ENCODE results near the gene DLGAP1. TPM values are rescaled to one million over a fixed set of nuclear protein-coding genes. Genes with fewer than 3 reads are reported as not detected.

Gene DLGAP1
- total RNA-seq, 1 experiment from 2014 or later, result 23.0 TPM

DNA sequence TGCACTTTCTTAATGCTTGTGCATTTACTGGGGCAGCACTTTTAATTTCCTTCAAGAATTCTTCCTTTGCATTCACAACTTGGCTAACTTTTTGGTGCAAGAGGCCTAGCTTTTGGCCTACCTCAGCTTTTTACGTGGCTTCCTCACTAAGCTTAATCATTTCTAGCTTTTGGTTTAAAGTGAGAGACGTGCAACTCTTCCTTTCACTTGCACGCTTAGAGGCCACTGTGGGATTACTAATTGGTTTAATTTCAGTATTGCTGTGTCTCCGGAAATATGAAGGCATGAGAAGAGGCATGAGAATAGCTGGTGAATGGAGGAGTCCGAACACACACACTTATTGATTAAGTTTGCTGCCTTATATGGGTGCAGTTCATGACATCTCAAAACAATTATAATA, 354.1 kb downstream of the DLGAP1 start:
- no peak for TF ChIP-seq ZNF671 (CRISPR knock-in tag; IDR thresholded peaks at IDR 0.05)
- no peak for TF ChIP-seq NR2C2 (CRISPR knock-in tag; IDR thresholded peaks at IDR 0.05)
- no peak for TF ChIP-seq MYBL2 (CRISPR knock-in tag; IDR thresholded peaks at IDR 0.05)
- TF ChIP-seq IRF2 (CRISPR knock-in tag; IDR thresholded peaks at IDR 0.05; ENCODE audit: borderline replicate concordance, low read depth), result no peak
- no peak for TF ChIP-seq ETV6 (CRISPR knock-in tag; IDR thresholded peaks at IDR 0.05)
- TF ChIP-seq ZBTB21 (CRISPR knock-in tag; IDR thresholded peaks at IDR 0.05; ENCODE audit: borderline replicate concordance), result no peak
- no peak for TF ChIP-seq ZNF232 (CRISPR knock-in tag; IDR thresholded peaks at IDR 0.05)
- TF ChIP-seq, protein P1, sequence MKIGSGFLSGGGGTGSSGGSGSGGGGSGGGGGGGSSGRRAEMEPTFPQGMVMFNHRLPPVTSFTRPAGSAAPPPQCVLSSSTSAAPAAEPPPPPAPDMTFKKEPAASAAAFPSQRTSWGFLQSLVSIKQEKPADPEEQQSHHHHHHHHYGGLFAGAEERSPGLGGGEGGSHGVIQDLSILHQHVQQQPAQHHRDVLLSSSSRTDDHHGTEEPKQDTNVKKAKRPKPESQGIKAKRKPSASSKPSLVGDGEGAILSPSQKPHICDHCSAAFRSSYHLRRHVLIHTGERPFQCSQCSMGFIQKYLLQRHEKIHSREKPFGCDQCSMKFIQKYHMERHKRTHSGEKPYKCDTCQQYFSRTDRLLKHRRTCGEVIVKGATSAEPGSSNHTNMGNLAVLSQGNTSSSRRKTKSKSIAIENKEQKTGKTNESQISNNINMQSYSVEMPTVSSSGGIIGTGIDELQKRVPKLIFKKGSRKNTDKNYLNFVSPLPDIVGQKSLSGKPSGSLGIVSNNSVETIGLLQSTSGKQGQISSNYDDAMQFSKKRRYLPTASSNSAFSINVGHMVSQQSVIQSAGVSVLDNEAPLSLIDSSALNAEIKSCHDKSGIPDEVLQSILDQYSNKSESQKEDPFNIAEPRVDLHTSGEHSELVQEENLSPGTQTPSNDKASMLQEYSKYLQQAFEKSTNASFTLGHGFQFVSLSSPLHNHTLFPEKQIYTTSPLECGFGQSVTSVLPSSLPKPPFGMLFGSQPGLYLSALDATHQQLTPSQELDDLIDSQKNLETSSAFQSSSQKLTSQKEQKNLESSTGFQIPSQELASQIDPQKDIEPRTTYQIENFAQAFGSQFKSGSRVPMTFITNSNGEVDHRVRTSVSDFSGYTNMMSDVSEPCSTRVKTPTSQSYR (CRISPR knock-in tag; IDR thresholded peaks at IDR 0.05), result no peak
- no peak overlapping the region for H3K27ac Mint-ChIP-seq
- peaks cover 4% of the 10 kb centered on the region; the same call in 1 of the 2 replicates for H3K4me1 Mint-ChIP-seq
- ChIA-PET POLR2A (no interaction called here), CTCF (no interaction called here)
- no peaks in the 10 kb centered on the region for H3K27me3 Mint-ChIP-seq (ENCODE audit: low read depth)
- ATAC-seq (no peak), DNase-seq (ENCODE audit: low spot score) (no peak)
- peaks cover 29% of the 10 kb centered on the region for H3K36me3 Mint-ChIP-seq
- no peak overlapping the region for H3K4me3 Mint-ChIP-seq
- H3K9me3 Mint-ChIP-seq, result peaks cover 29% of the 10 kb centered on the region

- H3K9me3 Mint-ChIP-seq, result peaks cover 33% of the 10 kb centered on the region
- POLR2A ChIA-PET, result no interaction called here
- peaks cover 39% of the 10 kb centered on the region for H3K36me3 Mint-ChIP-seq
- DNase-seq (ENCODE audit: low spot score) (no peak), ATAC-seq (no peak)
- no peak for TF ChIP-seq ESRRA (CRISPR knock-in tag; IDR thresholded peaks at IDR 0.05; ENCODE audit: borderline replicate concordance)
- no peak for TF ChIP-seq FOXK1 (CRISPR knock-in tag; IDR thresholded peaks at IDR 0.05)
- TF ChIP-seq, protein P2, sequence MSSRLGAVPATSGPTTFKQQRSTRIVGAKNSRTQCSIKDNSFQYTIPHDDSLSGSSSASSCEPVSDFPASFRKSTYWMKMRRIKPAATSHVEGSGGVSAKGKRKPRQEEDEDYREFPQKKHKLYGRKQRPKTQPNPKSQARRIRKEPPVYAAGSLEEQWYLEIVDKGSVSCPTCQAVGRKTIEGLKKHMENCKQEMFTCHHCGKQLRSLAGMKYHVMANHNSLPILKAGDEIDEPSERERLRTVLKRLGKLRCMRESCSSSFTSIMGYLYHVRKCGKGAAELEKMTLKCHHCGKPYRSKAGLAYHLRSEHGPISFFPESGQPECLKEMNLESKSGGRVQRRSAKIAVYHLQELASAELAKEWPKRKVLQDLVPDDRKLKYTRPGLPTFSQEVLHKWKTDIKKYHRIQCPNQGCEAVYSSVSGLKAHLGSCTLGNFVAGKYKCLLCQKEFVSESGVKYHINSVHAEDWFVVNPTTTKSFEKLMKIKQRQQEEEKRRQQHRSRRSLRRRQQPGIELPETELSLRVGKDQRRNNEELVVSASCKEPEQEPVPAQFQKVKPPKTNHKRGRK (CRISPR knock-in tag; IDR thresholded peaks at IDR 0.05; ENCODE audit: borderline replicate concordance), result no peak
- TF ChIP-seq MAX (CRISPR knock-in tag; IDR thresholded peaks at IDR 0.05), result no peak
- no peak for TF ChIP-seq ZNF396 (CRISPR knock-in tag; IDR thresholded peaks at IDR 0.05; ENCODE audit: borderline replicate concordance)
- no peak for TF ChIP-seq E2F4 (CRISPR knock-in tag; IDR thresholded peaks at IDR 0.05; ENCODE audit: borderline replicate concordance, low read depth)
- no peak for TF ChIP-seq OVOL2 (CRISPR knock-in tag; IDR thresholded peaks at IDR 0.05; ENCODE audit: borderline replicate concordance)
- no peak for TF ChIP-seq TP53 (CRISPR knock-in tag; IDR thresholded peaks at IDR 0.05)
- TF ChIP-seq ZNF416 (CRISPR knock-in tag; IDR thresholded peaks at IDR 0.05), result no peak
- no peak for TF ChIP-seq NFE2L1 (CRISPR knock-in tag; IDR thresholded peaks at IDR 0.05)
- TF ChIP-seq ZNF121 (CRISPR knock-in tag; IDR thresholded peaks at IDR 0.05), result no peak
- no peak for TF ChIP-seq RELA (CRISPR knock-in tag; IDR thresholded peaks at IDR 0.05; ENCODE audit: borderline replicate concordance)
- no peaks in the 10 kb centered on the region for H3K27me3 Mint-ChIP-seq (ENCODE audit: low read depth)
- H3K4me1 Mint-ChIP-seq, result peaks cover 34% of the 10 kb centered on the region
- no peak overlapping the region for H3K27ac Mint-ChIP-seq
- no peak overlapping the region for H3K4me3 Mint-ChIP-seq
- CTCF ChIA-PET, result interaction anchor here (1.9 kb wide), 1 partner anchor 11 kb away, joined by 12 read pairs; no protein-coding TSS in a partner anchor
These were observed 358.6 kb downstream of the DLGAP1 start for GRCh38 chr18:4096486-4096885.

Data from WTC11 (cell line).